ENCODE measurements around the gene LENEP. TPM values are rescaled to one million over a fixed set of nuclear protein-coding genes. Genes with fewer than 3 reads are reported as not detected.

LENEP gene
- total RNA-seq, 1 experiment from 2014 or later = not detected

DNA sequence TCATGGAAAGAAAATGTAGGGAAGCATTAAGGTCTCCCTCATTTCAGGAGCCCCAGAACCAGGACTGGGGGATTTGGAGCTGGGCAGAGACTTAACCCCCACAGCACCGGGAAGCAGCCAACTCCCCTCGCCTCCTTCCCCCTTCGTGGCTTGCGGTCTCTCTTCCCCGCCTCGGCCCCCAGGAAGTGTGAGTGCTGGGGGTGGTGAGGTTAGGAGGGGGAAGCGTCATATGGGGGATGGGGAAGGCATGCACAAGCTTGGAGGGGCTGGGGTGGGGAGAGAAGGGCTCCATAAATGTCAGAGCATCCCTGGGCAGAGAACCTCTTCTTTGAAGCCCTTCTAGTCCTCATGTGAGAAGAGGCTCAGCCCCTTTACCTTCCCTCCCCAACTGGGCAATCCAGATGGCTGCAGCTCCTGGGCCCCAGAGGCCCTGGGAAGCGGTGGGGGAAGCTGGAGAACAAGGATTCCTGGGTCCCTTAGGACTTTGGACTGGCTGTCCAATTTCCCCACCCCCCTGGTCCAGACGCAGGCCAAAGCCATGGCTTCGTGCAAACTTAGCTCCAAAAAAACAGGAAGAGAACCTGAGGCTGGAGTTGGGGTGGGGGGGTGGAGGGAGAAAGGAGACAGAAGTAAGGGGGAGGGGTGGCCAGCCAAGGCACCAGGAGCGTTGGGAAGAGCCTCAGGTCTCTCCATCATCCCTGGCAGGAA lies 17.0 kb downstream of the LENEP start:
- no peak for DNase-seq (ENCODE audit: low read depth)

DNA sequence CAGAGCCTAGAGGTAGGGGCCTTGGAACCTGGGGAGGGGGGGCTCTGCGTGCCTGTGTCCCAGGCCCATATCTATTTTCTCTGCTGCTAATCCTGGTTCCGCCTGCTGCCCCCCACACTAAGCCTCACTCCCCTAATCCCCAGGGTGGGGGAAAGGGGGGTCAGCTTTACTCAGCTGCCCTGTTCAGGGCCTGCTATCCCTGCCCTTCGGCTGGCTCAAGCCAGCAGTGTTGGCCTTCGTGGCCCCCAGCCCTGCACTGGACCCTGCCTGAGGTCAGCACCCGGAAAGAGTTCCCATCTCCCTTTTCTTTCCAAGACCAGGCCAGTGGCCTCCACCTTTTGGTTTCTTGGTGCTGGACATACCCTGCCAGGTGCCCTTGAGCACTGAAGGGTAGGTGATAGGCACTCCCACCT lies 17.6 kb downstream of the LENEP start:
- no peak for DNase-seq (ENCODE audit: low read depth)

DNA sequence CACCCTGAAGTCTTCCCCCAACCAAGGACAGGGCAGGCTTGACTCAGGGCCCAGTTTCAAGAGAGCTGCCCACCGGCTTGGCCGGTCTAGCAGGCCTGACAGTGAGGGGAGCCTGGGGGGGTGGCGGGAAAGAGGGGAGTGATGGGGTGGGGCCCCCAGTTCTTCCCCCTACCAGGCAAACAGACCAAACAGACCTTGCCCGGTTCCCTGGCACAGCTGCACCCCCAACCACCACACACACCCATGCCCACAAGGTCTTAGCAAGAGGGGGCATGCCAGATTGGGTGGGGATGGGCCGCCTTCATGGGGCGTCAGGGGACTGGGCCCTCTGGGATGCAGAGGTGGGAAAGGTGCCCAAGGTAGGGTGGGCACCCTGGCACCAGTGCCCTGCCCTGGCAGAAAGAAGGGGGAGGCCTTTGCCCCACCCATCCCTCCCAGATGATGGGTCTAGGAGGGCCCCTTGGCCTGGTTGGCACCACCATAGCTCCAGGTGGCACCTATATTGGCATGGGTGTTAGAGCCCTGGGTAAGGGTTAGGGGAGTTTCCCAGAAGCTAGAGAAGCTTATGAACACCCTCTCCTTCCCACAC lies 18.1 kb downstream of the LENEP start:
- DNase-seq (ENCODE audit: low read depth) = no peak

DNA sequence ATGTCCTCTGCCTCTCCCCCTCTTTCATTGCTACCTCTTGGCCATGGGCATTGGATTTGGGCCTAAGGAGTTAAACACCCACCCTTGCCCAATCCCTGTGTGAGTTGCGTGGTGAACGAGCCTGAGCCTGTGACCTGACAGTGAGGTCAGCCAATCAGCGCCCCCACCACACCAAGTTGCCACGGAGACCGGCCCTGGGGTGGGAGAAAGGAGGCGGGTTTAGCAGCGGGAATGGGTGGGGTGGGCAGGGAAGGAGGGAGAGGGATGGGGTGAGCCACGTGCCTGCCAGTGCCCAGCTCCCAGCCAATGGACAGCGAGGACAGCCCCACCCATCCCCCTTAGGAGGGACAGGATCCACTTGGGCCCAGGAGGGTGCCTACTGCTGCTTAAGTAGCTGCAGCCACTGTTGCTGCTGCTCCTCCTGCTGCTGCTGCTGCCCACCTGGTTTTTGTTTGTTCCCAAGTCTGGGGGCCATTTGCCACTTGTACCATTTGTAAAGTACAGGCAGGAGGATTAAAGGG lies 18.7 kb downstream of the LENEP start:
- DNase-seq (ENCODE audit: low read depth) = no peak

DNA sequence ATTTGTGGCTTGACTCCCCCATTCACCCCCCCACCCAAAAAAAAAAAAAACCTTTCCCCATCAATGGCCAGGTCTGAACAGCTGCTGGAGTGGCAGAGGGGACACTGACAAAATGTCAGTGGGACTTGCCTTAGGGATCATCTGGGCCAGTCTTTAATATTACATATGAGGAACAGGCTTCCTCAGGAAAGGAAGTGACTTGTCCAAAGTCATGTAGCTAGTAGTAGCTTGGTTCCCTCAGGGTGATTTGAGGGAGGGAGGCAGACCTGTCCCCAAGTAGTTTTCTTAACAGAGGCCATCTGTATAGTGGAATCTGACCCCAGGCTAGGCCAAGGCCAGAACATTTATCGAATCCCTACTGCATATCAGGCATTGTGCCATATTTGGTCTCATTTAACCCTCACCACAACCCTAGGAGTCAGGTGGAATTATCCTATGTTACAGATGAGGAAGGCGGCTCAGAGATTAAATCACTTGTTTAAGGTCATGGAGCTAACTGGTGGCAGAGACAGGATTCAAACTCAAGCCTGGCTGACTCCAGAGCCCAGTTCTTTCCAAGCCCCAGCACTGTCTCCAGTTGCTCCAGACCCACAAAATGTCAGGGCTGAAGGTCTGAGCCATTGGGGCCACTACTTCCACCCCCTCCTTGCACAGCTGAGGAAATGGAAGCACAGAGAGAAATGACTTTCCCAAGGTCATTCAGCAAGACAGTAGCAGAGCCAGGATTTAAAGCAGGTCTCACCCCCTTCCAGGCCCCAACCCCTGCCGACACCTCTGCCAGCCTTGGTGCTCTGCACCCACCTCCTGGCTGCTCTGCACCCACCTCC lies 19.6 kb downstream of the LENEP start:
- DNase-seq (ENCODE audit: low read depth) = no peak

DNA sequence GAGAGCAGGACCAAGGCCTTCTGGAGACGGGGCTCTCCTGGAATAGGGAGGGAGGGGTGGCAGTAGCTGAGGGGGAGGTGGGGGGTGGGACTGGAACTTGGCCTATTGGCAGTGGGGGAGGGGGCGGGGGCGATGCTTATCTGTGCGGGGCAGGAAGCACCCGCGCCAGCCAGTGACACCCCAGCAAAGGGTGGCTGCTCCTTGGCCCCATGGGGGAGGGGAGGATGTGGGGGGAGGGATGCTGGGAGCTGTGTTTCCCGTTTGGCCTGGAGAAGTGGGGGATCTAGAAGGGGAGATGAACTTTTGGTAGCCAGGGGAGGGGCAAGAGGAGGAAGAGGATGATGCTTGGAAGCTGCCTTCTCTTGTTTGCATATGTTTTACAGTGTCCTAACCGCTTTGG lies 20.2 kb downstream of the LENEP start:
- DNase-seq (ENCODE audit: low read depth) = no peak

DNA sequence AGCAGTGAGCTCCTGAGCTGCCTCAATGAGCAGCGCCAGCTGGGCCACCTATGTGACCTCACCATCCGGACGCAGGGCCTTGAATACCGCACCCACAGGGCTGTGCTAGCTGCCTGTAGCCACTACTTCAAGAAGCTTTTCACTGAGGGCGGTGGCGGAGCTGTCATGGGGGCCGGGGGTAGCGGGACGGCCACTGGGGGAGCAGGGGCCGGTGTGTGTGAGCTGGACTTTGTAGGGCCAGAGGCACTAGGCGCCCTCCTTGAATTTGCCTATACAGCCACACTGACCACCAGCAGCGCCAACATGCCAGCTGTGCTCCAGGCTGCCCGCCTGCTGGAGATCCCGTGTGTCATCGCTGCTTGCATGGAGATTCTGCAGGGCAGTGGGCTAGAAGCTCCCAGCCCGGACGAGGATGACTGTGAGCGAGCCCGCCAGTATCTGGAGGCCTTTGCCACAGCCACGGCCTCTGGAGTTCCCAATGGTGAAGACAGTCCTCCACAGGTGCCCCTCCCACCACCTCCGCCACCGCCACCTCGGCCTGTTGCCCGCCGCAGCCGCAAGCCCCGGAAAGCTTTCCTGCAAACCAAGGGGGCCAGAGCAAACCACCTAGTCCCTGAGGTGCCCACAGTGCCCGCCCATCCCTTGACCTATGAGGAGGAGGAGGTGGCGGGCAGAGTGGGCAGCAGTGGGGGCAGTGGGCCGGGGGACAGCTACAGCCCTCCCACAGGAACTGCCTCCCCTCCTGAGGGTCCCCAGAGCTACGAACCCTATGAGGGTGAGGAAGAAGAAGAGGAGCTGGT lies 21.5 kb downstream of the LENEP start:
- no peak for DNase-seq (ENCODE audit: low read depth)

DNA sequence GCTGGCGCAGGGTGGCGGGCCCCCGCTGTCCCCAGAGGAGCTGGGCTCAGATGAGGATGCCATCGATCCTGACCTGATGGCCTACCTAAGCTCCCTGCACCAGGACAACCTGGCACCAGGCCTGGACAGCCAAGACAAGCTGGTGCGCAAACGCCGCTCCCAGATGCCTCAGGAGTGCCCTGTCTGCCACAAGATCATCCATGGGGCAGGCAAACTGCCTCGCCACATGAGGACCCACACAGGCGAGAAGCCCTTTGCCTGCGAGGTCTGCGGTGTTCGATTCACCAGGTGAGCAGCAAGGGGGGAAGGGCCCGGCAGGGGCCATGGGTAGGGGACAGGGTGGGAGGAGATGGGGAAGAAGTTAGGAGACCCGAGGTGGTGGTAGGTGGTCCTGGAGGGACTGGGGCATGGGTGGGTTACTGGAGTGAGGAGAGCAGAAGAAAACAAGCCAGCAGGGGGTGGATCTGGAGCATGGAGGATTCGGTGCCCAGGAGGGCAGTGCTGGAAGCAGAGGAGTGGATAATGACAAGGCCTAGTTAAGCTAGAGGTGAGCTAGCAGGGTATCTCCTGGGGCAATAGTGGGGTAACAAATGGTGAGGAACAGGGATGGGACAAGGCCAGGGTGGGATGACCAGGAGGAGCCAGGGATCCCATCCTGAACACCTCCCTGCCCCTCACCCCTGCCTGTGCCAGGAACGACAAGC lies 22.3 kb downstream of the LENEP start:
- no peak for DNase-seq (ENCODE audit: low read depth)

DNA sequence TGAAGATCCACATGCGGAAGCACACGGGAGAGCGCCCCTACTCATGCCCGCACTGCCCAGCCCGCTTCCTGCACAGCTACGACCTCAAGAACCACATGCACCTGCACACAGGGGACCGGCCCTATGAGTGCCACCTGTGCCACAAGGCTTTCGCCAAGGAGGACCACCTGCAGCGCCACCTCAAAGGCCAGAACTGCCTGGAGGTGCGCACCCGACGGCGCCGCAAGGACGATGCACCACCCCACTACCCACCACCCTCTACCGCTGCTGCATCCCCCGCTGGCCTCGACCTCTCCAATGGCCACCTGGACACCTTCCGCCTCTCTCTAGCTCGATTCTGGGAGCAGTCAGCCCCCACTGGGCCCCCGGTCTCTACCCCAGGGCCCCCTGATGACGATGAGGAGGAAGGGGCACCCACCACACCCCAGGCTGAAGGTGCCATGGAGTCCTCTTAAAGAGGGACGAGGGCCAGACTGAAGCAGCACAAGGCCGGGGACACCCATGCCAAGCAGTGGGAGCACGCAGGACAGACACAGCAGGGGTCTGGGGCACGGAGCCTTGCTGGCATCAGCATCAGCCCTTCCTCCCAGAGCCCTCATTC lies 22.9 kb downstream of the LENEP start:
- no peak for DNase-seq (ENCODE audit: low read depth)

DNA sequence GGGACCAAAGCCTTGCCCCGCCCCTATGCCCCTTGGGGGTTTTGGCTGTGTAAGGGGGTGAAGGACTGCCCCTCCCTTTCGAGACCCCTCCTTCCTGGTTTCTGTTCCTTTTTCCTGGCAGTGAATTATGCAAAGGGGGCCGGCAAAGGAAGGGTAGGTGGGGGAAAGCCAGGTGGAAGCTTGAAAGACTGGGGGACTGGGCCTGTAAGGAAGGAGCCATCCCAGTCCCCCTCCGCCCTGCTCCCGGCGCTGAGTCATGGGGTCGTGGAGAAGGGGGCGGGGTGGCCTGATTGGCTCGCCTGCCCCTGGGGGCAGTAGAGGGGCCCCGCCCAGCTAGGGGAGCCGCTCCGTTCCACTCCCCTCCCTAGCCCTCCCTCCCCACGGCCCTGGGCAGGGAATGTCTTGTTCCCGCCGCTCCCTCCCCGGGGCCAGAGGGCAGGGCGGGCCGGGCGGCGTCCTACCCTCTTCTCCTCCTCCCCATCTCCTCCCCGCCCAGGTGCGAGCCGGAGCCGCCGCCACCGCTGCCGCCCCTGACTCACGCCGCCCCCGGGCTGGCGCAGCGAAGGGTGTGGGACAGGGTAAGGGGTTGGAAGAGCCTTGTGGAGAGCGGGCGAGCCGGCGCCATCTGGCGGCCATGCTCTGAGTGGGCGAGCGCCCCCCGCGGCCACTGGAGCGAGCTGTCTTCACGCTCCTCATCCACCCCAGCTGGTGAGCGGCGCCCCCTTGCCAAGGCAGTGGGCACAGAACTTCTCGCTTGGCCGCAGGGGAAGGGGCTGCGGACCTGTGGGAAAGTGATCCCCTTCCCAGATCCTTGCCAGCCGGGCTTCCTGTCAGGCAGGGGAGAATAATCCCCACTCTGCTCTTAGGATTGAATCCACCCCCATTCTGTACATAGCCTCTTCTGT lies 23.9 kb downstream of the LENEP start:
- peak; percentile 96 for DNase-seq (ENCODE audit: low read depth)

DNA sequence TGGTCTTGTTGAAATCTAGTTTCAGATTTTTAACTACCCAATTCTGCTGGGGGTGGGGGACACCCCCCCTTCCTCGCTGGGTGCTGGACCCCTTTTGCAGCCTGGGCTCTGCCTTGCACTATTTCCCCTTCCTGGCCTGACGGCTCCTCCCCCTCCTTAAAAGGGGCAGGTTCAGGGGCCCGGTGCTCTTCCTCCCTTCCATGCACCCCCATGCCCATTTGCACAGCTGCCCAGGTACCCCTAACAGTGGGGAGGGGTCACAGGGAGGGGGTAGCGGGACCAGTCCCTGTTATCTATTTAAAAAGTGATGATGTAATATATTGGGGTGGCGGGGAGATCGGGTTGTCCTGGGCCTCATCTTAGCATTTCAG lies 24.5 kb downstream of the LENEP start:
- DNase-seq (ENCODE audit: low read depth) = no peak

DNA sequence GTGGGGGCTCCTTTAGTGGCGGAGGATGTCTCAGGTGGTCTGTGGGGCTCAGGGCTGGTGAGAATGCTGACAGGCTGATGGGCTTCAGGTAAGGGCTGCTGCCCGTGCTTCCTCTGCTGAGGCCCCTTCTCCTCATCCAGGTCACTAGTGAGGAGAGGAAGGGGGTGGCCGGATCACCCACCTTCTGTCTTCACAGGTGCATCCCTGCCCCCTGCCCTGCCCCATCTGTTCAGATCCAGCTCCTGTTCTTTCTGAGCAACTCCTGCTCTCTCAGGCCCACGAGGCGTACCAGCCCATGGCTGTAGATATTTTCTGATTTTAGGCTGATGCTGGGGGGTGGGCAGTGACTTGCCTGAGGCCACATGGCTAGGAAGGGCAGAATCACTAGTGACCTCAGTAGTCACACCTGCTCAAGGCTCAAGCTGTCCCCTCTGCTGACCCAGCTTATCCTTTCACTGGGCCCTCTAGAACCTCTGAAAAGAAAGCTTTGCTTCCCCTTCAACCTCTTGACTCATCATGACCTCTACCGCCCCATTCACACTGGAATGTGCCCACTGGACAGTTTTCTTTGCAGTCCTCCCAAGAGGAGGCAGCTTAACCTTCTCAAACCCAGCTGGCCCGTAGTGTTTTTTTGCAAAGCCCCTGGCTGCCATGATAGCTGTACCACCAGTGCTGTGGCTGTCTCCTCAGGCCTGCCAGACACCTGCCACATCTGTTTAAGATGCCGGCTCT lies 25.4 kb downstream of the LENEP start:
- peak; percentile 51 for DNase-seq (ENCODE audit: low read depth)

DNA sequence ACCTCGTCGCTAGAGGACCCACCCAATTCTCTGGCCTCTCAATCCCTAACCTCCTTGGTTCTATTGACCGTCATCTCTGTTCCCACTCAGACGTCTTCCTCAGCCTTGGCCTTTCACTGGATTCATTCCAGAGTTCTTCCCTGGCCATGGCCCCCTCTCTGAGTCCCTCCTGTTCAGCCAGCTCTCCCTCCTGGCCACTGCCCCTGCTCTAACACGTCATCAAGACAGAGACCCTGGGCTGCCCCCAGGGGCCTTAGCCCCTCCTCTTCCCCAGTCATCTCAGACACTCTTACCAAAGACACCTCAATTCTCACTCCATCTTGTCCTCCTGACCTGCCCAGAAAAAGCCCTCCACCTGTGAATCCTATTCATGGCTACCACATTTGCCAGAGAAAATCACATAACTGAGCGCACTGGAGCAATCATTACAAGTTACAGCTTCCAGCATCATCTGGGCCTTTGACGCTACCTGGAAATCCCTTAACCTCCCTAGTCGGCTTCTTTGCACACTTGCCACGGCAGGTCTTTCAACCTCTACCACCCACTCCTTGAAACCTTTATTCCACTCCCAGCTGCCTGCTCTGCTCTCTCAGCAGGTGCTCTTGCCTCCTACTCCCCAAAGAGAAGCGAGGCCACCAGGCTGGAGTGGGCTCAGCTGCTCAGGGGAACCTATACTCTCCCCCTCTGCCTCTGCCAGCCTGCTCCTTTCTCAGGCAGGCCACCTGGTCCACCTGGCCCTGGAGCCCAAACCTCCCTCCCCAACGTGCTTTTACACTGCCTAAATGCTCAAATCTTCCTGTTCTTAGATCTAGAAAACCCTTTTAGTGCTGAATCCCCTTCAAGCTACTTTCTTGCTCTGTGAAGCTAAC lies 26.2 kb downstream of the LENEP start:
- no peak for DNase-seq (ENCODE audit: low read depth)

DNA sequence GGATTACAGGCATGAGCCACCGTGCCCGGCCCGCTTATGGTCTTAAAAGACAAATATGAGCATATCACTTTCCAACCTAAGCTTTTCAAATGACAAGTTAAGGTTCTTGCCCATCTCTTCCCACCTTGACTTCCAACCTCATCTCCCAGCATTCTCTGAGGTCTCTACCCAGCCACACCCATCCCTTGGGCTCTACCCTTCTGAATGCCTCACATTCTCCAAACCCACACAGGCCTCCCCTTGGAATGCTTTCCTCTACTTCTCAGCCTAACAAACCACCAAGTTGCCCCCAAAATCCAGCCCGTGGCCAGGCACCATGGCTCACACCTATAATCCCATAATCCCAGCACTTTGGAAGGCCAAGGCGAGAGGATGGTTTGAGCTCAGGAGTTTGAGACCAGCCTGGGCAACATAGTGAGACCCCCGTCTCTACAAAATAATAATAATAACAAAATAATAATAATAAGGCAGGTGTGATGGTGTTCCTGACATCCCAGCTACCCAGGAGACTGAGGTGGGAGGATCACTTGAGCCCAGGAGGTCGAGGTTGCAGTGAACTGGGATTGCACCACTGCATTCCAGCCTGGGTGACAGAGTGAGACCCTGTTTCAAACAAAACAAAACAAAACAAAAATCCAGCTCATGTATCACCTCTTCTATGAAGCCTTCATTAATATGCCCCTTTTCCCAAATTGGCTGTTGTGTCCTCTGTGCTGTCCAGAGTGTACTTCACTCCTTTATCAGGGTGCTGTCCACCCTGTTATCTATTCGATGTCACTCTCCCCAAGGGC lies 28.9 kb downstream of the LENEP start:
- DNase-seq (ENCODE audit: low read depth) = peak; percentile 56

DNA sequence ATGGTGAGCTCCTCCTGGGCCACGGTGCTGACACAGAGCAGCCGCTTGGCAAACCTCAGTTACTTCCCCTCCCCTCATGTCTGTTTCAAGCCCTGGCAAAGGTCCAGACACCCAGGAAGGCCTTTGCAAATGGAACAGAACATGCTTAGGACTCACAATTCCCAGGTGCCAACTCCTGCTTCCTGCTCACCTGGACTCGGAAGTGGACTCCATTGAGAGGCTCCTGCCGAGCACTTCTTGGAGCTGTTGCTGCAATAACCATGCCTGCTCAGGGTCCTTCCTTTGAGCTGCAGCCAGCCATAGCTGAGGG lies 29.5 kb downstream of the LENEP start:
- DNase-seq (ENCODE audit: low read depth) = peak; percentile 47

DNA sequence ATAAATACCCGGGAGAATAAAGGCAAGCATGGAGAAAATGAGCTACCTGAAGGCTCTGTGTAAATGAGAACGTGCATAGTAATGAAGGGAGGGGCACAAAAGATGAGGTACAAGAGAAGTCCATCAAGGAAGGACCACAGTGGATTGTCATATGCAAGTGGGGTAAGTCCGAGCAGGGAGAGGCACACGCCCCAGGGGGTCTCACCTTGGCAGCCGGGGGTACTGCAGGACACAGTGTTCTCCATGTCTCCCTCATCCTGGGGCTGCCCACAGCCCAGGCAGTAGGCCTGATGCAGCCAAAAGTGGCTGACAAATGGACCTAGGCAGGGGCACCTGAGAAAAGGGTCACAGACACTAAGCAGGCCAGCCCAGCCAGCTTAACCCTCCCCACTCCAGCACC lies 30.2 kb downstream of the LENEP start:
- no peak for DNase-seq (ENCODE audit: low read depth)

DNA sequence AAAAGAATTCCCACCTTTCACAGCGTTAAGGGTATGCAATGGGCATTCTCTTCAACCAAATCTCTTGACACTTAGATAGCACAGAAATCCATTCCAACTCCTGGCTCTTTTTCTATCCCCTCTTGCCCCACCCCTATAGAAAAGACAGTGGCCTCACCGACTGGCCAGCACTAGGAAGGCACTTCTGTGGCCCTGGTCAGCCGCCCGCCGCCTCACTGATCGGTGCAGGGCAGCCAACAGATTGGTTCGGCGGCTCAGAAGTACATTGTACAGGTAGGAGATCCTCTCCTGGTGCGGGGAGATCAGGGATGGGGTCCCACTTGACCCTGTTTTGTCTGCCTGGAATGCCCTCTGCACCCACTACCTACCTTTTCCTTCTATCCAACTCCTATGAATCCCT lies 30.9 kb downstream of the LENEP start:
- no peak for DNase-seq (ENCODE audit: low read depth)

Data from M059J (cell line).